HepG2 (cell line): ENCODE measurements around the gene ZNF316. TPM values are rescaled to one million over a fixed set of nuclear protein-coding genes. Genes with fewer than 3 reads are reported as not detected.

Experiments
- ATF1 ChIP-seq: IDR thresholded peaks from 2 replicates; pipeline ENCODE4 v1.6.1; 2016; ENCODE audit warnings: mild to moderate bottlenecking, control low read depth
- GABPA ChIP-seq, 2 experiments: IDR thresholded peaks; 2 replicates each; pipeline ENCODE4 v1.6.1; 2011 to 2016; ENCODE audit warnings: low read depth in 2 of 2, low read length in 1 of 2, missing biosample characterization in 1 of 2, missing genetic modification characterization in 1 of 2
- MAF1 ChIP-seq: sonication (generic); formaldehyde crosslinking; IDR thresholded peaks from 2 replicates; pipeline ENCODE4 v1.5.0; 2020; ENCODE audit warnings: missing genetic modification reagents, borderline replicate concordance
- MED1 ChIP-seq: sonication (generic); formaldehyde crosslinking; IDR thresholded peaks from 2 replicates; pipeline ENCODE4 v1.4.0; 2020; ENCODE audit warnings: missing genetic modification reagents
- MTF1 ChIP-seq: sonication (generic); formaldehyde crosslinking; IDR thresholded peaks from 2 replicates; pipeline ENCODE4 v1.5.0; 2020; ENCODE audit warnings: missing genetic modification reagents
- MXD4 ChIP-seq: IDR thresholded peaks from 2 replicates; pipeline ENCODE4 v1.6.1; 2016; ENCODE audit warnings: mild to moderate bottlenecking, missing biosample characterization, missing genetic modification reagents
- NAIF1 ChIP-seq: sonication (generic); formaldehyde crosslinking; IDR thresholded peaks from 2 replicates; pipeline ENCODE4 v1.5.0; 2020; ENCODE audit warnings: mild to moderate bottlenecking, missing genetic modification reagents, borderline replicate concordance
- NR2F6 ChIP-seq, 2 experiments: IDR thresholded peaks; 2 replicates each; pipeline ENCODE4 v1.6.1; 2016; ENCODE audit warnings: antibody characterized with exemption in 1 of 2, mild to moderate bottlenecking in 1 of 2
- RBFOX2 ChIP-seq: fragments of 200-400 bp; formaldehyde crosslinking; IDR thresholded peaks from 2 replicates; pipeline ENCODE4 v1.6.1; 2017; ENCODE audit warnings: low read depth, mild to moderate bottlenecking, low read length
- RBM22 ChIP-seq: fragments of 200-400 bp; formaldehyde crosslinking; optimal IDR thresholded peaks from 2 replicates; pipeline ENCODE3; 2017; ENCODE audit warnings: mild to moderate bottlenecking, low read length, moderate library complexity
- SP4 ChIP-seq: sonication (generic); formaldehyde crosslinking; IDR thresholded peaks from 2 replicates; pipeline ENCODE4 v1.8.1; 2023; ENCODE audit warnings: mild to moderate bottlenecking, missing genetic modification reagents
- SUZ12 ChIP-seq: fragments of 150-350 bp; IDR thresholded peaks from 2 replicates; pipeline ENCODE4 v1.6.1; 2014; ENCODE audit warnings: low read depth, low read length
- TARDBP ChIP-seq: sonication (generic); formaldehyde crosslinking; IDR thresholded peaks from 2 replicates; pipeline ENCODE4 v1.8.0; 2022; ENCODE audit warnings: mild to moderate bottlenecking, missing genetic modification reagents
- THYN1 ChIP-seq: sonication (generic); formaldehyde crosslinking; IDR thresholded peaks from 2 replicates; pipeline ENCODE4 v1.8.1; 2023; ENCODE audit warnings: low read depth, mild to moderate bottlenecking, moderate library complexity, missing genetic modification reagents, borderline replicate concordance
- ZMYM2 ChIP-seq: sonication (generic); formaldehyde crosslinking; IDR thresholded peaks from 2 replicates; pipeline ENCODE4 v1.8.0; 2022; ENCODE audit warnings: mild to moderate bottlenecking, missing genetic modification reagents
- ZNF225 ChIP-seq: sonication (generic); formaldehyde crosslinking; IDR thresholded peaks from 2 replicates; pipeline ENCODE4 v1.4.0; 2020; ENCODE audit warnings: mild to moderate bottlenecking, missing genetic modification reagents
- ZNF256 ChIP-seq: sonication (generic); formaldehyde crosslinking; conservative IDR thresholded peaks from 2 replicates; pipeline ENCODE4 v1.4.0; 2020; ENCODE audit warnings: missing genetic modification reagents
- ZNF577 ChIP-seq: sonication (generic); formaldehyde crosslinking; IDR thresholded peaks from 2 replicates; pipeline ENCODE4 v1.4.0; 2020; ENCODE audit warnings: mild to moderate bottlenecking, low read depth, missing genetic modification reagents, borderline replicate concordance
- ZNF768 ChIP-seq: sonication (generic); formaldehyde crosslinking; IDR thresholded peaks from 2 replicates; pipeline ENCODE4 v1.4.0; 2020; ENCODE audit warnings: missing genetic modification reagents
- ZNF775 ChIP-seq: sonication (generic); formaldehyde crosslinking; IDR thresholded peaks from 2 replicates; pipeline ENCODE4 v1.4.0; 2020; ENCODE audit warnings: missing genetic modification reagents, mild to moderate bottlenecking, moderate library complexity, borderline replicate concordance
- ZNF841 ChIP-seq: sonication (generic); formaldehyde crosslinking; IDR thresholded peaks from 2 replicates; pipeline ENCODE4 v1.8.1; 2023; ENCODE audit warnings: missing genetic modification reagents, borderline replicate concordance
- ZSCAN29 ChIP-seq: sonication (generic); formaldehyde crosslinking; conservative IDR thresholded peaks from 2 replicates; pipeline ENCODE4 v1.4.0; 2020; ENCODE audit warnings: mild to moderate bottlenecking, missing genetic modification reagents
- polyA plus RNA-seq, 8 experiments: library from polyadenylated mRNA; depleted of rRNA in 3 of 8; stranded (reverse) in 7 of 8; unstranded in 1 of 8; fragments of >200 nt; fragmentation: Illumina TruSeq in 4 of 8; extraction: Trizol in 4 of 8; gene quantifications; 2 replicates each; pipeline versions ENCODE4 v1.2.1 to v1.2.3, GENCODE V29; 2011 to 2016; ENCODE audit warnings: low read depth in 4 of 8, missing spikeins in 1 of 8, mixed read lengths in 1 of 8; ENCODE audit not compliant: insufficient read depth in 1 of 8
- total RNA-seq, 5 experiments: library from RNA; depleted of rRNA; stranded (reverse); fragments of >200 nt; fragmentation: Illumina TruSeq; extraction: Trizol; gene quantifications; 2 replicates each; pipeline ENCODE4 v1.2.3, GENCODE V29; 2016; ENCODE audit warnings: low read depth in 1 of 5
- TF ChIP-seq, protein P1 (sequence below): sonication (generic); formaldehyde crosslinking; IDR thresholded peaks from 2 replicates; pipeline ENCODE4 v1.5.0; 2020; ENCODE audit warnings: mild to moderate bottlenecking, missing genetic modification reagents, borderline replicate concordance
- TF ChIP-seq, protein P2 (sequence below): sonication (generic); formaldehyde crosslinking; IDR thresholded peaks from 2 replicates; pipeline ENCODE4 v1.4.0; 2020; ENCODE audit warnings: missing genetic modification reagents, mild to moderate bottlenecking, borderline replicate concordance

Gene ZNF316
- total and polyA plus RNA-seq, 2 of the 13 experiments (the other 11 are each of a cell fraction or from before 2014, with no cell fraction given) = 4.3 to 9.9 TPM

DNA sequence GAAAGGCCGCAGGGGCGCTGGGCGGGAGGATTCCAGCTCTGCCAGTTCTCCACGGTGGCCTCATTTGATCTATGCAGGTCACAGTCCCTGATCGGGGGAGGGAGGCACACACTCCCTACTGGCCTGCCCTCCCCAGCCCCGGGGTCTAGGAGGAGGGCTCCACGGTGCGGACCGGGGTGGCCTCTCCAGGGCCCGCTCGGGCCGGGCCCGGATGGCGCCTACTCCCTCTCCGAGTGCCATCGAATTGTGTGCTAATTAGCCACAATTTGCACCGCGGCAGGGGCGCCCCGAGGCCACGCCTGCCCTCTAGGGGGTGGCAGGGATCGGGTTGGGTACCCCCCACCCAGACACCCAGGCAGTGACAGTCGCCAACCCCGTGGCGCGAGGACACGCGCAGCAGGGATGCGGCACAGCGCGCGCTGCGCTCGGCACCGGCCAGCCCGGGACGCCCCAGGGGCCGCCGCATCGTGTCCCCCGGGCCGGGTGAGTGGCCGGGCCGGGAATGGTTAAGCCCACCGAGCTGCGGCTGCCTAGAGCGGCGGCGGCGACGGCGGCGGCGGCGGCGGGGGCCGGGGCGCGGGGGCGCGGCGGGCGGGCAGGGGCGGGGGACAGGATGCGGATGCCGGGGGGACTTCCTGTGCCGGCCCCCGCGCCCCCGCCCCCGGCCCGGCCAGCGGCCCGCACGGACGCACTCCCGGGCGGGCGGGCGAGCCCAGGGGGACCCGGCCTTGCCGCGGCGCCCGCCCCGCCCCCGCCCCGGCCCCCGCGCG, 22.0 kb upstream of the ZNF316 start, which contains the start of gene ZNF853 (continued):
- TF ChIP-seq, protein P1, sequence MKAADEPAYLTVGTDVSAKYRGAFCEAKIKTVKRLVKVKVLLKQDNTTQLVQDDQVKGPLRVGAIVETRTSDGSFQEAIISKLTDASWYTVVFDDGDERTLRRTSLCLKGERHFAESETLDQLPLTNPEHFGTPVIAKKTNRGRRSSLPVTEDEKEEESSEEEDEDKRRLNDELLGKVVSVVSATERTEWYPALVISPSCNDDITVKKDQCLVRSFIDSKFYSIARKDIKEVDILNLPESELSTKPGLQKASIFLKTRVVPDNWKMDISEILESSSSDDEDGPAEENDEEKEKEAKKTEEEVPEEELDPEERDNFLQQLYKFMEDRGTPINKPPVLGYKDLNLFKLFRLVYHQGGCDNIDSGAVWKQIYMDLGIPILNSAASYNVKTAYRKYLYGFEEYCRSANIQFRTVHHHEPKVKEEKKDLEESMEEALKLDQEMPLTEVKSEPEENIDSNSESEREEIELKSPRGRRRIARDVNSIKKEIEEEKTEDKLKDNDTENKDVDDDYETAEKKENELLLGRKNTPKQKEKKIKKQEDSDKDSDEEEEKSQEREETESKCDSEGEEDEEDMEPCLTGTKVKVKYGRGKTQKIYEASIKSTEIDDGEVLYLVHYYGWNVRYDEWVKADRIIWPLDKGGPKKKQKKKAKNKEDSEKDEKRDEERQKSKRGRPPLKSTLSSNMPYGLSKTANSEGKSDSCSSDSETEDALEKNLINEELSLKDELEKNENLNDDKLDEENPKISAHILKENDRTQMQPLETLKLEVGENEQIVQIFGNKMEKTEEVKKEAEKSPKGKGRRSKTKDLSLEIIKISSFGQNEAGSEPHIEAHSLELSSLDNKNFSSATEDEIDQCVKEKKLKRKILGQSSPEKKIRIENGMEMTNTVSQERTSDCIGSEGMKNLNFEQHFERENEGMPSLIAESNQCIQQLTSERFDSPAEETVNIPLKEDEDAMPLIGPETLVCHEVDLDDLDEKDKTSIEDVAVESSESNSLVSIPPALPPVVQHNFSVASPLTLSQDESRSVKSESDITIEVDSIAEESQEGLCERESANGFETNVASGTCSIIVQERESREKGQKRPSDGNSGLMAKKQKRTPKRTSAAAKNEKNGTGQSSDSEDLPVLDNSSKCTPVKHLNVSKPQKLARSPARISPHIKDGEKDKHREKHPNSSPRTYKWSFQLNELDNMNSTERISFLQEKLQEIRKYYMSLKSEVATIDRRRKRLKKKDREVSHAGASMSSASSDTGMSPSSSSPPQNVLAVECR = peak; percentile 40
- TF ChIP-seq ZMYM2 (no peak), ATF1 (CRISPR knock-in tag) (no peak), ZNF256 (CRISPR knock-in tag) (no peak), ZNF775 (CRISPR knock-in tag) (no peak; the same call in 1 of the 2 replicates), ZNF841 (CRISPR knock-in tag) (no peak), ZNF225 (CRISPR knock-in tag) (peak; percentile 82; the same call in 1 of the 2 replicates), ZSCAN29 (CRISPR knock-in tag) (no peak), MAF1 (CRISPR knock-in tag) (no peak), SP4 (no peak), GABPA (IDR thresholded peaks at IDR 0.05; ENCODE audit: low read depth, low read length) (peak; percentile 56; the same call in 1 of the 2 replicates), GABPA (CRISPR knock-in tag; IDR thresholded peaks at IDR 0.05; ENCODE audit: low read depth) (0 out of 2 replicates have a peak, but pooled peaks have one; percentile 37), TARDBP (CRISPR knock-in tag) (no peak), SUZ12 (no peak), RBFOX2 (peak; percentile 13), MXD4 (no peak), NAIF1 (CRISPR knock-in tag) (no peak), RBM22 (no peak), NR2F6 (IDR thresholded peaks at IDR 0.05) (no peak), NR2F6 (CRISPR knock-in tag; IDR thresholded peaks at IDR 0.05) (no peak), ZNF768 (CRISPR knock-in tag) (peak; percentile 61; the same call in 1 of the 2 replicates), MED1 (CRISPR knock-in tag) (no peak), ZNF577 (CRISPR knock-in tag) (no peak), THYN1 (CRISPR knock-in tag) (no peak), MTF1 (no peak)
- TF ChIP-seq, protein P2, sequence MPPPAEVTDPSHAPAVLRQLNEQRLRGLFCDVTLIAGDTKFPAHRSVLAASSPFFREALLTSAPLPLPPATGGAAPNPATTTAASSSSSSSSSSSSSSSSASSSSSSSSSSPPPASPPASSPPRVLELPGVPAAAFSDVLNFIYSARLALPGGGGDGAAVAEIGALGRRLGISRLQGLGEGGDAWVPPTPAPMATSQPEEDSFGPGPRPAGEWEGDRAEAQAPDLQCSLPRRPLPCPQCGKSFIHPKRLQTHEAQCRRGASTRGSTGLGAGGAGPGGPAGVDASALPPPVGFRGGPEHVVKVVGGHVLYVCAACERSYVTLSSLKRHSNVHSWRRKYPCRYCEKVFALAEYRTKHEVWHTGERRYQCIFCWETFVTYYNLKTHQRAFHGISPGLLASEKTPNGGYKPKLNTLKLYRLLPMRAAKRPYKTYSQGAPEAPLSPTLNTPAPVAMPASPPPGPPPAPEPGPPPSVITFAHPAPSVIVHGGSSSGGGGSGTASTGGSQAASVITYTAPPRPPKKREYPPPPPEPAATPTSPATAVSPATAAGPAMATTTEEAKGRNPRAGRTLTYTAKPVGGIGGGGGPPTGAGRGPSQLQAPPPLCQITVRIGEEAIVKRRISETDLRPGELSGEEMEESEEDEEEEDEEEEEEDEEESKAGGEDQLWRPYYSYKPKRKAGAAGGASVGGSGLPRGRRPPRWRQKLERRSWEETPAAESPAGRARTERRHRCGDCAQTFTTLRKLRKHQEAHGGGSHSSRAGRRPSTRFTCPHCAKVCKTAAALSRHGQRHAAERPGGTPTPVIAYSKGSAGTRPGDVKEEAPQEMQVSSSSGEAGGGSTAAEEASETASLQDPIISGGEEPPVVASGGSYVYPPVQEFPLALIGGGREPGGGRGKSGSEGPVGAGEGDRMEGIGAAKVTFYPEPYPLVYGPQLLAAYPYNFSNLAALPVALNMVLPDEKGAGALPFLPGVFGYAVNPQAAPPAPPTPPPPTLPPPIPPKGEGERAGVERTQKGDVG = no peak
